Brain microvascular endothelial cell (primary cell): Measurements from ENCODE around the gene CRBN.

ENCODE experiments used
- DNase-seq: peaks from one replicate; pipeline ENCODE4 v3.0.0-alpha.2; 2020
- H3K27ac ChIP-seq: fragments of 250-450 bp; sonication (Bioruptor Pico); 2 replicates; pipeline ENCODE4 v1.5.1; 2020; ENCODE audit warnings: mild to moderate bottlenecking, moderate library complexity
- H3K27me3 ChIP-seq: fragments of 250-450 bp; sonication (Bioruptor Pico); replicated peaks from 2 replicates; pipeline ENCODE4 v1.5.1; 2020; ENCODE audit warnings: mild to moderate bottlenecking
- H3K36me3 ChIP-seq: fragments of 250-450 bp; sonication (Bioruptor Pico); replicated peaks from 2 replicates; pipeline ENCODE4 v1.5.1; 2020; ENCODE audit warnings: mild to moderate bottlenecking
- H3K4me3 ChIP-seq: 2 replicates; pipeline ENCODE4 v1.5.1; 2011; ENCODE audit warnings: low read depth, mild to moderate bottlenecking, control low read depth, low read length, moderate library complexity
- CTCF ChIP-seq: IDR thresholded peaks from 2 replicates; pipeline ENCODE4 v1.5.1; 2011; ENCODE audit warnings: low read depth, mild to moderate bottlenecking, moderate library complexity, low read length, control low read depth, inconsistent platforms; ENCODE audit errors: missing control alignments
- in situ Hi-C: cut with HindIII; loops from 2 replicates; pipeline ENCODE4 v1.10.0; 2017; ENCODE audit warnings: low sequenced_read_pairs, low pct_ligation_motif_present

Gene CRBN

DNA sequence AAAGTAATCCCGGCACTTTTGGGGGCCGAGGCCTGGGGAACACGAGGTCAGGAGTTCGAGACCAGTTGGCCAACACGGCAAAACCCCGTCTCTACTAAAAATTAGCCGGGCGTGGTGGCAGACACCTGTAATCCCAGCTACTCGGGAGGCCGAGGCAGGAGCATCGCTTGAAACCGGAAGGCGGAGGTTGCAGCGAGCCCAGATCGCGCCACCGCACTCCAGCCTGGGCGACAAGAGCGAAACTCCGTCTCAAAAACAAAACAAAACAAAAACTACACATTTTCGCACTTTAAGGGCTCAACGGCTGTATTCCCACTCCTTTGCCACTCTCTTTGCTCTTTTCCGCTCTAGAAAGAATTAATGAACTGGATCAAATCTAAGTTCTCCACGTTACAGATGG, 53.5 kb downstream of the CRBN start:
- no peak for TF ChIP-seq CTCF
- in situ Hi-C loops, result no loop called here
- Histone ChIP-seq H3K27ac (peak overlapping the region; percentile 92), H3K27me3 (no peaks in the 10 kb centered on the region), H3K36me3 (peaks cover 10% of the 10 kb centered on the region), H3K4me3 (peak overlapping the region; percentile 85)
- no peak for DNase-seq

GRCh38 chr3:3119393-3119851, 60.1 kb downstream of the CRBN start:
- no peak for DNase-seq
- in situ Hi-C loops, result no loop called here
- no peak overlapping the region for H3K4me3 ChIP-seq
- H3K27ac ChIP-seq, result no peak overlapping the region
- TF ChIP-seq CTCF, result no peak
- H3K27me3 ChIP-seq, result no peaks in the 10 kb centered on the region
- no peaks in the 10 kb centered on the region for H3K36me3 ChIP-seq

DNA sequence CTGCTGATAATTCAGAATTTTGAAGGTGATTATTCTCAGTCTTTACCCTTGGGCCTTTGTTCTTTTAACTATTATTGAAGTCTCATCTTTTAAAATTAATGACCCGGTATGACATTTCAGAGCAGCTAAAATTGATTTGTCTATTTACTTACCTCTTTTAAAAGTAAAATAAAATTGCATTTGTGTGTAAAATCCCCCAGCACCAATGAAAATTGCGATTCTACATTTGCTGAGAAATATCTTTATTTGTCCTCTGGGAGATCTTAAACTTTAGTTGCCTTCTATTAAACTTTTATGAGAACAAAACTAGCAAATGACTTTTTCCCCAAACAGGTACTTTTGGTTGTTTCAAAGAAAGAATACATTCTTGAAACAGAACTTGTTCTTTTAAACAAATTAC, 61.8 kb downstream of the CRBN start:
- H3K27me3 ChIP-seq, result no peaks in the 10 kb centered on the region
- no peak overlapping the region for H3K4me3 ChIP-seq
- H3K27ac ChIP-seq, result no peak overlapping the region
- TF ChIP-seq CTCF, result no peak
- no peak for DNase-seq
- H3K36me3 ChIP-seq, result no peaks in the 10 kb centered on the region
- in situ Hi-C loops, result no loop called here

DNA sequence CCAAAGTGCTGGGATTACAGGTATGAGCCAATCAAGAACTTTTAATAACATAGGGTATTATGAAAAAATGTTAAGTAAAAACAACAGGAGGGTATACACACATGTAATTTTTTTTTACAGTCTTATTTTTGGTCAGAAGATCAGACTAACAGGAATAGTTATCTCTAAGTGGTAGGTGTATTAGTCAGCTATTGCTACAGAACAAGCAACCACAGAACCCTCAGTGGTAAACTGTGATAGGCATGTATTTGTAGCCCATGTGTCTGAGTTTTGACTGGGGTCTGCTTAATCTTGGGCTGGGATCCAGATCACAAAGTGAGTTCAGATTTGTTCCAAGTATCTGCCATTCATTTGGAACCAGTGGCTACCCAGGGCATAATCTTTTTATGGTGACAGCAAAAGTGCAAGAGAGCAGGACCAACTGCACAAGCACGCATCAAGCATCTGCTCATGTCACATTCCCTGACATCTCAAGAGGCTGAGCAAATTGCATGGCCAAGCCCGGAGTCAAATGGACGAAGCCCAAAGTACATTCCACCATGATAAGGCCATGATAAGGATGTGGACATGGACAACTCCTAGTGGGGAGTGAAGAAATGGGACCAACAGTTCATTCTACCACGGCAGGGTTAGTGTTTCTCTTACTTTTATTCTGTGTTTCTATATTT, 66.3 kb downstream of the CRBN start:
- Histone ChIP-seq H3K4me3 (no peak overlapping the region), H3K36me3 (no peaks in the 10 kb centered on the region), H3K27me3 (no peaks in the 10 kb centered on the region), H3K27ac (no peak overlapping the region)
- in situ Hi-C loops, result no loop called here
- no peak for TF ChIP-seq CTCF
- no peak for DNase-seq

GRCh38 chr3:3110749-3111361, 68.6 kb downstream of the CRBN start:
- Histone ChIP-seq H3K27me3 (no peaks in the 10 kb centered on the region), H3K27ac (no peak overlapping the region), H3K4me3 (no peak overlapping the region), H3K36me3 (no peaks in the 10 kb centered on the region)
- no peak for DNase-seq
- in situ Hi-C loops, result no loop called here
- TF ChIP-seq CTCF, result no peak

GRCh38 chr3:3110299-3110630, 69.2 kb downstream of the CRBN start, which contains the start of gene IL5RA:
Gene IL5RA, minus strand, starts transcription at chr3:3110374. Its CDS starts 5,390 bp downstream, at chr3:3104984.
- Histone ChIP-seq H3K27me3 (no peaks in the 10 kb centered on the region), H3K4me3 (no peak within 1 kb of the TSS), H3K36me3 (no peaks in the 10 kb centered on the region), H3K27ac (no peak within 1 kb of the TSS)
- TF ChIP-seq CTCF, result no peak
- in situ Hi-C loops, result no loop called here
- no peak for DNase-seq
